GM12878 (cell line): Measurements from ENCODE around the gene HSPBP1.

Source experiments
- CTCF ChIP-seq, 3 experiments: IDR thresholded peaks in 2 of 3; conservative IDR thresholded peaks in 1 of 3; 2 replicates each; pipeline ENCODE4 v1.5.1; 2011; ENCODE audit warnings: low read depth in 3 of 3, low read length in 3 of 3, mild to moderate bottlenecking in 3 of 3, control low read depth in 2 of 3, moderate library complexity in 2 of 3, inconsistent platforms in 1 of 3, mixed read lengths in 1 of 3; ENCODE audit not compliant: control insufficient read depth in 2 of 3, insufficient read depth in 1 of 3; ENCODE audit errors: extremely low read depth in 1 of 3
- JUNB ChIP-seq: IDR thresholded peaks from 2 replicates; pipeline ENCODE4 v1.6.1; 2016; ENCODE audit warnings: antibody characterized with exemption, mild to moderate bottlenecking
- KLF5 ChIP-seq: fragments of 450-650 bp; IDR thresholded peaks from 2 replicates; pipeline ENCODE4 v1.6.1; 2014; ENCODE audit warnings: mild to moderate bottlenecking; ENCODE audit not compliant: partially characterized antibody
- REST ChIP-seq: IDR thresholded peaks from 2 replicates; pipeline ENCODE4 v1.6.1; 2012; ENCODE audit warnings: mild to moderate bottlenecking, low read depth, low read length
- SP1 ChIP-seq: IDR thresholded peaks from one replicate; pipeline ENCODE4 v1.6.1; 2011; ENCODE audit warnings: low read depth, low read length
- ZBTB33 ChIP-seq: fragments of 450-650 bp; IDR thresholded peaks from 2 replicates; pipeline ENCODE4 v1.6.1; 2017; ENCODE audit warnings: mild to moderate bottlenecking

GRCh38 chr19:55257461-55258420 is 22.2 kb downstream of the HSPBP1 start:
- TF ChIP-seq REST (no peak), CTCF (IDR thresholded peaks at IDR 0.05 in 2 of 3, conservative IDR thresholded peaks at IDR 0.05 in 1 of 3; ENCODE audit: control insufficient read depth in 2 of 3, extremely low read depth in 1 of 3, insufficient read depth in 1 of 3, low read depth in 3 of 3, low read length in 3 of 3) (no peak), ZBTB33 (no peak), KLF5 (no peak), SP1 (no peak), JUNB (no peak)
